ENCODE results near the gene CHRDL1.

DNA sequence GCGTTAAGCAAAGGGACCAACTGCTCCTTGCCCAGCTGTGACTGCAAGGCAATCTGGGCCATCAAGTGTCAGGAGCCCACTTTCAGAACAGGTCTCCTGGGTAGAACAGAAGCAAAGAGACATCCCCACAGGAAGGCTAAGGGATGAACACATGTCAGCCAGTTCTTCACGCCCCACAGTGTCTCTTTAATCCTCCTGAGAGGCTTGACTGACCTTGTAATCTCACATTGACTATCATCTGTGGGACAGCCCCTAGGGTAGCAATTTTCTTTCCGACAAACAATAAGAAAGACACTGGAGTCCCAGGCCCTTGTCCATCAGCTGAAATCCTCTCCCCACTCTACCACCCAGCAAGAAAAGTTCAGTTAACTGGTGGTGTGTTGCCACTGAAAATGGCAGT lies 1.0 kb downstream of the CHRDL1 start:
- TF ChIP-seq, protein P1, sequence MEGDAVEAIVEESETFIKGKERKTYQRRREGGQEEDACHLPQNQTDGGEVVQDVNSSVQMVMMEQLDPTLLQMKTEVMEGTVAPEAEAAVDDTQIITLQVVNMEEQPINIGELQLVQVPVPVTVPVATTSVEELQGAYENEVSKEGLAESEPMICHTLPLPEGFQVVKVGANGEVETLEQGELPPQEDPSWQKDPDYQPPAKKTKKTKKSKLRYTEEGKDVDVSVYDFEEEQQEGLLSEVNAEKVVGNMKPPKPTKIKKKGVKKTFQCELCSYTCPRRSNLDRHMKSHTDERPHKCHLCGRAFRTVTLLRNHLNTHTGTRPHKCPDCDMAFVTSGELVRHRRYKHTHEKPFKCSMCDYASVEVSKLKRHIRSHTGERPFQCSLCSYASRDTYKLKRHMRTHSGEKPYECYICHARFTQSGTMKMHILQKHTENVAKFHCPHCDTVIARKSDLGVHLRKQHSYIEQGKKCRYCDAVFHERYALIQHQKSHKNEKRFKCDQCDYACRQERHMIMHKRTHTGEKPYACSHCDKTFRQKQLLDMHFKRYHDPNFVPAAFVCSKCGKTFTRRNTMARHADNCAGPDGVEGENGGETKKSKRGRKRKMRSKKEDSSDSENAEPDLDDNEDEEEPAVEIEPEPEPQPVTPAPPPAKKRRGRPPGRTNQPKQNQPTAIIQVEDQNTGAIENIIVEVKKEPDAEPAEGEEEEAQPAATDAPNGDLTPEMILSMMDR (IDR thresholded peaks at IDR 0.05) = no peak
- TF ChIP-seq POLR2A (IDR thresholded peaks at IDR 0.05) = no peak

Data from thyroid gland (tissue), 4 donors.